DND-41 (cell line): ENCODE data around the gene HOXA4.

Source experiments
- ATAC-seq: fragments of 200-7000 bp; cut with Tn5 transposase; 3 replicates; pipeline ENCODE4 v1.9.1; 2021; ENCODE audit warnings: low read depth; ENCODE audit not compliant: insufficient read depth
- DNase-seq: peaks from one replicate; pipeline ENCODE4 v3.0.0-alpha.2; 2020
- H2AFZ ChIP-seq: 2 replicates; pipeline ENCODE4 v1.6.0; 2012; ENCODE audit warnings: low read depth, low read length
- H3K27ac ChIP-seq: 2 replicates; pipeline ENCODE4 v1.5.1; 2012; ENCODE audit warnings: low read length, inconsistent platforms
- H3K27me3 ChIP-seq: fragments of 200-600 bp; sonication (generic); 2 replicates; pipeline ENCODE4 v1.6.0; 2012; ENCODE audit warnings: low read length, mild to moderate bottlenecking, inconsistent platforms; ENCODE audit not compliant: insufficient read depth, poor library complexity
- H3K36me3 ChIP-seq: 2 replicates; pipeline ENCODE4 v1.5.1; 2012; ENCODE audit warnings: low read length, inconsistent platforms; ENCODE audit not compliant: insufficient read depth
- H3K4me1 ChIP-seq: 2 replicates; pipeline ENCODE4 v1.5.1; 2012; ENCODE audit warnings: mild to moderate bottlenecking, low read length; ENCODE audit not compliant: insufficient read depth
- H3K4me2 ChIP-seq: 2 replicates; pipeline ENCODE4 v1.6.0; 2012; ENCODE audit warnings: mild to moderate bottlenecking, moderate library complexity, low read length, inconsistent platforms; ENCODE audit not compliant: insufficient read depth
- H3K4me3 ChIP-seq, 2 experiments: fragments of 200-600 bp in 1 of 2; shearing (Covaris generic) in 1 of 2; 2 replicates each; pipeline ENCODE4 v1.5.1; 2012 to 2016; ENCODE audit warnings: inconsistent platforms in 2 of 2, low read length in 2 of 2, mild to moderate bottlenecking in 2 of 2, low read depth in 1 of 2, moderate library complexity in 1 of 2
- H3K79me2 ChIP-seq: 2 replicates; pipeline ENCODE4 v1.6.0; 2012; ENCODE audit warnings: low read length, inconsistent platforms; ENCODE audit not compliant: insufficient read depth
- H3K9ac ChIP-seq: 2 replicates; pipeline ENCODE4 v1.6.0; 2012; ENCODE audit warnings: low read depth, mild to moderate bottlenecking, inconsistent platforms, low read length, moderate library complexity
- H3K9me3 ChIP-seq: 2 replicates; pipeline ENCODE4 v1.5.1; 2012; ENCODE audit warnings: low read length, moderate library complexity, mild to moderate bottlenecking, inconsistent platforms; ENCODE audit not compliant: insufficient read depth, severe bottlenecking
- H4K20me1 ChIP-seq: 2 replicates; pipeline ENCODE4 v1.6.0; 2012; ENCODE audit warnings: low read length; ENCODE audit not compliant: insufficient read depth
- EZH2 ChIP-seq: IDR thresholded peaks from 3 replicates; pipeline ENCODE4 v1.6.1; 2012; ENCODE audit warnings: borderline replicate concordance, low read depth, mild to moderate bottlenecking, moderate library complexity, low read length, inconsistent platforms; ENCODE audit not compliant: severe bottlenecking
- TF ChIP-seq, protein P1 (sequence below): IDR thresholded peaks from 2 replicates; pipeline ENCODE4 v1.5.1; 2012; ENCODE audit warnings: borderline replicate concordance, low read length, moderate library complexity, mild to moderate bottlenecking; ENCODE audit not compliant: poor library complexity, severe bottlenecking; ENCODE audit errors: extremely low read depth

HOXA4 gene

DNA sequence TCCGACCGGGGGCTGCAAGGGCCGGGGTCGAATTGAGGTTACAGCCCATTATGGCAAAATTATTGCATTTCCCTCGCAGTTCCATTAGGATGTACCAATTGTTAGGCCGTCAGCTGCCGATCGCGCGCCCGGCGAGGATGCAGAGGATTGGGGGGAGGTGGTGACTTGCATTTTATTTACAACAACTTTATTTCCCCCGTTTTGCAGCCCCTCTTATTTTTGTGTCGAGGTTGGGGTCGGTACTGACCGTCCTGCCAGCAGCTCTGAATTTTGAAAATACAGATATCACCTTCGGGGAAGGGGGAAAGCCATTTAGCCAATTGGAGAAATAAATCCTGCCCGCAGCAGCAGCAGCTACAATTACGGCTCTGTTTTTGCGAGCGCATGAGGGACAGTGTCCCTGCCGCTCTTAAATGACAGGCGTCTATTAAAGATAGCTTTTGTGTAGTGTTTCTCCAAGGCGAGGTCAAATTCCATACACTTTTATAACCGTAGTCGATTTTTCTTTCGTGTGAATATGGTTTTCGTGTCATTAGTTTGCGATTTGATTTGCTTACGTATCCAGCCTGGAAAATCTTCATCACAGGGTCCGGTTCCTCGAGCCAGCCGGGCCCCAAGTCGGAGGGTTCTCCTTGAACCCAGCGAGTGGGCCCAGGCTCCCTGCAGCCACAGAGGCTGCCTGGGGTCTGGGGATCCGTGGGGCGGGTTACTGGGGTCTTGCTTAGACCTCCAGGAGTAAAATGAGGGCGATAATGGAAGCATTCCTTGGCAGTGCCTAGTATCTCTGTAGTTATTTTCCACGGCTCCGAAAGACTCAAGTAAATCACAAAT, 13.6 kb upstream of the HOXA4 start:
- no peaks in the 10 kb centered on the region for H3K9me3 ChIP-seq
- no peaks in the 10 kb centered on the region for H4K20me1 ChIP-seq
- no peak for ATAC-seq
- no peak overlapping the region for H3K4me3 ChIP-seq
- H3K9ac ChIP-seq: no peak overlapping the region
- H3K4me2 ChIP-seq: no peak overlapping the region
- H3K4me1 ChIP-seq: peaks cover 11% of the 10 kb centered on the region
- TF ChIP-seq, protein P1, sequence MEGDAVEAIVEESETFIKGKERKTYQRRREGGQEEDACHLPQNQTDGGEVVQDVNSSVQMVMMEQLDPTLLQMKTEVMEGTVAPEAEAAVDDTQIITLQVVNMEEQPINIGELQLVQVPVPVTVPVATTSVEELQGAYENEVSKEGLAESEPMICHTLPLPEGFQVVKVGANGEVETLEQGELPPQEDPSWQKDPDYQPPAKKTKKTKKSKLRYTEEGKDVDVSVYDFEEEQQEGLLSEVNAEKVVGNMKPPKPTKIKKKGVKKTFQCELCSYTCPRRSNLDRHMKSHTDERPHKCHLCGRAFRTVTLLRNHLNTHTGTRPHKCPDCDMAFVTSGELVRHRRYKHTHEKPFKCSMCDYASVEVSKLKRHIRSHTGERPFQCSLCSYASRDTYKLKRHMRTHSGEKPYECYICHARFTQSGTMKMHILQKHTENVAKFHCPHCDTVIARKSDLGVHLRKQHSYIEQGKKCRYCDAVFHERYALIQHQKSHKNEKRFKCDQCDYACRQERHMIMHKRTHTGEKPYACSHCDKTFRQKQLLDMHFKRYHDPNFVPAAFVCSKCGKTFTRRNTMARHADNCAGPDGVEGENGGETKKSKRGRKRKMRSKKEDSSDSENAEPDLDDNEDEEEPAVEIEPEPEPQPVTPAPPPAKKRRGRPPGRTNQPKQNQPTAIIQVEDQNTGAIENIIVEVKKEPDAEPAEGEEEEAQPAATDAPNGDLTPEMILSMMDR: no peak
- no peak for TF ChIP-seq EZH2
- H3K36me3 ChIP-seq: peaks cover 13% of the 10 kb centered on the region
- no peak overlapping the region for H2AFZ ChIP-seq
- H3K27ac ChIP-seq: no peak overlapping the region
- H3K79me2 ChIP-seq: peaks cover 12% of the 10 kb centered on the region
- H3K27me3 ChIP-seq: no peaks in the 10 kb centered on the region
- DNase-seq: no peak

DNA sequence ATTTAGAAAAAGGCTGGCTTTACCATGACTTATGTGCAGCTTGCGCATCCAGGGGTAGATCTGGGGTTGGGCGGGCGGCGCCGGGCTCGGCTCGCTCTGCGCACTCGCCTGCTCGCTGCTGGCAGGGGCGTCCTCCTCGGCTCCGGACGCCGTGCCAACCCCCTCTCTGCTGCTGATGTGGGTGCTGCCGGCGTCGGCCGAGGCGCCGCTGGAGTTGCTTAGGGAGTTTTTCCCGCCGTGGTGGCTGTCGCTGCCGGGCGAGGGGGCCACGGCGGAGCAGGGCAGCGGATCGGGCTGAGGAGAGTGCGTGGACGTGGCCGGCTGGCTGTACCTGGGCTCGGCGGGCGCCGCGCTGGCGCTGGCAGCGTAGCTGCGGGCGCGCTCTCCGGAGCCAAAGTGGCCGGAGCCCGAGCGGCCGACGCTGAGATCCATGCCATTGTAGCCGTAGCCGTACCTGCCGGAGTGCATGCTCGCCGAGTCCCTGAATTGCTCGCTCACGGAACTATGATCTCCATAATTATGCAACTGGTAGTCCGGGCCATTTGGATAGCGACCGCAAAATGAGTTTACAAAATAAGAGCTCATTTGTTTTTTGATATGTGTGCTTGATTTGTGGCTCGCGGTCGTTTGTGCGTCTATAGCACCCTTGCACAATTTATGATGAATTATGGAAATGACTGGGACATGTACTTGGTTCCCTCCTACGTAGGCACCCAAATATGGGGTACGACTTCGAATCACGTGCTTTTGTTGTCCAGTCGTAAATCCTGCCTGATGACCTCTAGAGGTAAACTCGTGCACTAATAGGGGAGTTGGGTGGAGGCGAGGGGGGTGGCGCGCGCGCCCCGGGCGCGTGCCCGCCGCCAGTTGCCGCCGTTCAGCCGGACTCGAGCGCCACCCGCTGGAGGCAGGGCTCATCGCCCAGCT, 12.7 kb upstream of the HOXA4 start, which contains the start of gene HOXA5:
Gene HOXA5 (minus strand): TSS at position 659 of the 927 bp plus-strand sequence. CDS start 74 bp downstream, at position 585.
- Histone ChIP-seq H3K4me3 (no peak within 1 kb of the TSS), H3K27ac (no peak within 1 kb of the TSS), H3K36me3 (peaks cover 13% of the 10 kb centered on the region), H3K79me2 (peaks cover 3% of the 10 kb centered on the region), H3K27me3 (no peaks in the 10 kb centered on the region), H3K9me3 (no peaks in the 10 kb centered on the region), H4K20me1 (no peaks in the 10 kb centered on the region), H2AFZ (no peak within 1 kb of the TSS), H3K4me2 (no peak within 1 kb of the TSS), H3K4me1 (peaks cover 2% of the 10 kb centered on the region), H3K9ac (no peak within 1 kb of the TSS)
- ATAC-seq: no peak
- DNase-seq: no peak
- TF ChIP-seq EZH2: no peak
- TF ChIP-seq, protein P1: peak; percentile 10

DNA sequence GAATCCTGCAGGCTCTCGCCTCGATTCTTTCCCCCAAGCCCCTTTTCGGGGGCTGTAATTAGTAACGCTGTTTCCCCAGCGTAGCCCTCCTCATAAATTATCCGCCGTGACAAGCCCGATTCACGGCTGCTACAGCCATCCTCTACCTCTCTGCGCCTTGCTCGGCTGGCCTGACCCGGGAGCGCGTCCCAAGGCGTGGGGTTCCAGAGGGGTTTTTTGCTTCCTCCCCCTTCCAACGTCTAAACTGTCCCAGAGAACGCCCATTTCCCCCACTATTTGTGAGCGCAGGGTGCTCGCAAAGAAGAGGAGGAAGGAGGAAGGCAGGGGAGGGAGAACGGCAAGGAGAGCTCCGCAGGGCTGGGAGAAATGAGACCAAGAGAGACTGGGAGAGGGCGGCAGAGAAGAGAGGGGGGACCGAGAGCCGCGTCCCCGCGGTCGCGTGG, 12.0 kb upstream of the HOXA4 start:
- Histone ChIP-seq H3K4me2 (no peak overlapping the region), H3K36me3 (peaks cover 13% of the 10 kb centered on the region), H3K4me3 (no peak overlapping the region), H3K9ac (no peak overlapping the region), H3K4me1 (no peaks in the 10 kb centered on the region), H3K27ac (no peak overlapping the region), H4K20me1 (no peaks in the 10 kb centered on the region), H3K27me3 (no peaks in the 10 kb centered on the region), H3K79me2 (no peaks in the 10 kb centered on the region), H2AFZ (no peak overlapping the region), H3K9me3 (no peaks in the 10 kb centered on the region)
- ATAC-seq: no peak
- TF ChIP-seq, protein P1: no peak
- no peak for TF ChIP-seq EZH2
- DNase-seq: no peak
